Stimulated activated CD4-positive, alpha-beta T cell treated with anti-CD3 and anti-CD28 coated beads, Interleukin-1b, Interleukin-23, amount 100 ng/mL, for 4 hours (primary cell): ENCODE measurements around the gene DCX.

Experiments
- DNase-seq, 2 donors: peaks; one replicate each; pipeline ENCODE4 v3.0.0-alpha.2; 2020; ENCODE audit warnings: low read depth in 2 of 2

The DCX gene

DNA sequence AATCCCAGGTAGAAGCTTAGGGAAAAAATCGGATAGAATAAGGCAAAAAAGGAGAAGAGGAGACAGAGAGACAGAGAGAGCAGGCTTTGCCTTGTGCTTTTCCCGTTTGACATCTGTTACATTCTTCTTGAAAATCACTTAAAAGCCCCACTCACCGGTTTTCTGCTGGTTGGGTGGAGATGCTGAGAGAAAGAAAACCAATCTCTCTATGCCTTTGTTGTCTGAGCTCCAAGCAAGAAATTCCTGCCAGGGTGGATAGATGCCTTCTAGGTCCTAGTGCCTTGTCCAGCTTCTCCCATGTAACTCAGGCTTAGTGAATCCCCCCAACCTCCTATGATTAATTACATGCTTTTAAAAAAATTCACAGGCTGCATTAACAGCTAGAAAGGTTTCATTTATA lies at the start of gene DCX:
Gene DCX (minus strand): TSS at position 210 of the 400 bp plus-strand sequence. CDS start 1,794 bp downstream, outside the sequence.
- DNase-seq: no peak

DNA sequence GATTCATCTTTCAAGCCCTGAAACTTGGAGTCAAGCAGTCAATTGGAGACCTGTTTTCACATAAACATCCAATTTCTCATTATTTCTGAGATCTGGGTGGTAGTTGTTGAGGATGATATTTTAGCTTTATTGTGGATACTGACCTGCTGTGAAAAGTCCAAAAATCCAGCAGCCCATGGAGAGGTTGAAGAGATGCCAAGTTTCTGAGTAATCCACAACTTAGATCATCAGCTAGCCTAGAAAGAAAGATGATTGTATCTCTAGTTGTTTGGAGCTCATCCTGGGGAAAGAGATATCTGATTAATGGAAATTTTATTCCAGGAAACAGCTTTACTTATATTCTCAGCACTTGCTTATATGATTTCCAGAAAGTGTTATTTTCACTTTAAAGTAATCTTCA lies 48.6 kb upstream of the DCX start:
- DNase-seq: no peak

GRCh38 chrX:111447298-111447697 lies 35.3 kb upstream of the DCX start:
- no peak for DNase-seq

DNA sequence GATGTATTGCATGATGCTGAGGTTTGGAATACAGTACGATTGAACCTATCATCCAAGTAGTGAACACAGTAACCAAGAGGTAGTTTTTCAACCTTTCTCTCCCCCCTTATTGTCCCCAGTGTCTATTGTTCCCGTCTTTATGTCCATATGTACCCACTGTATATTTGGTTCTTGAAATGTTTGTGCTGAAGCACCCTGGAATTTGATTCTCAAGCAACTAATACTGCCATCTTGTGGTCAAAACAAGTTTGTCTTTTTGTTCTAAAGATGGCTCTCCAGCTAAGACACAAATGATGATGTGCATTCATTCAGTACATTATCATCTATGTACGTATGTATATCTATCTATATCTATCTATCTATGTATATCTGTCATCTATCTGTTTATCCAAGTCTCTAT lies 33.5 kb upstream of the DCX start:
- no peak for DNase-seq

DNA sequence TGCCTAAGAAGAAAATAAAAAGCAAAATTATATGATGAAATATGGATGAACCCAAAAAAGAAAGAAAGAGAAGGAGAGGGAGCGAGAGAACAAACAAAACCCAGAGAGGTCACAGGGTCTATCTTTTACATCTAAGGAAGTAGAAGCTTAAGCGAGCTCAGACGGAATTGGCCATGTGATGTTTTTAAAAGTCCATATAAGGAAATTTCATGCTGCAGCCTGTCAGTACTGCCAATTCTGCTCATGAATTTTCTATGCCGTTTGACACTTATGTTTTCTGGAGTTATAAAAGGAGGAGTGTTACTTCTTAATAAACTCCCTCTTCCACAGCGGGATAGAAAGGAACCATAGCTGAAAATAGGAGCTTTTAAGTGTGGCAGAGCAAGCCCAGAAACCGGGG lies 32.9 kb upstream of the DCX start:
- no peak for DNase-seq

DNA sequence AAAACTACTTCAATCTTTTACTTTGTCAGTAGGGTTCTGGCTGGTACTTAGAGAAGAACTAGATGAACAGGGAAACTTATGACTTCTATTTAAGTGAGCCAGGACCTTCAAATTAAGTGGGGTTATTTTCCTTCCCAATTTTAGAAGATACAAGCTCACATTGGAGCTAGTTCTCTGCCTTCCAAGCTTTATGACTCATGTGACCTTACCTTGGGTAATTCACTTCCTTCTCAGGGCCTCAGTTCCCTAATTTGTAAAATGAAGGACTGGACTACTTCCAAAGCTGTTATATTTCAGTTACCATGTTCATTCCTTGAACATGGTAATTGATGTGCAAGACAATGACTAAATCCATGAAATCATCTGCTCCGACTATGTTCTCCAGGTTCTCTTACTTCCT lies 32.0 kb upstream of the DCX start:
- no peak for DNase-seq

- no peak for DNase-seq
Observed at GRCh38 chrX:111442791-111443190, 30.8 kb upstream of the DCX start.

GRCh38 chrX:111435469-111435868 lies 23.5 kb upstream of the DCX start:
- DNase-seq: no peak

GRCh38 chrX:111431001-111431400 lies 19.0 kb upstream of the DCX start:
- DNase-seq: no peak

GRCh38 chrX:111411557-111411956 lies 435 bp downstream of the DCX start:
- DNase-seq: no peak

- no peak for DNase-seq
Observed at GRCh38 chrX:111410590-111411078, 1.4 kb downstream of the DCX start.

DNA sequence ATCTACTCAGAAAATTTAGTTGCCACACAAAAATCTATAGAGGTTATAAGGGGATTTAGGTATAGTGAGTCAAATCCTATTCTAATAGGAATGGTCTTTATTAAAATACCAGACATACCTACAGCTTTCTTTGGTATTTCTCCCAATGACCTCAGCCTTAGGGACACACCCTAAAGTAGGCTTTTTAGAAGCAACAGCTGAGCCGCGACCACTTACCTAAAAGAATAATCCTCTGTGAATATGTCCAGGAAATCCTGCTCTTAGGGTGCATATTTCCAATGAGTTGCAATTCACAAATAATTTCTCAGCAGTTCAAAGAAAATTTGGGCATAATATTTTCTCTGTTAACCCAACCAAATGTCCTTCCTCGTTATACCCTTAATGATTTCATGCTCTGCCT lies 2.7 kb downstream of the DCX start:
- DNase-seq: no peak

DNA sequence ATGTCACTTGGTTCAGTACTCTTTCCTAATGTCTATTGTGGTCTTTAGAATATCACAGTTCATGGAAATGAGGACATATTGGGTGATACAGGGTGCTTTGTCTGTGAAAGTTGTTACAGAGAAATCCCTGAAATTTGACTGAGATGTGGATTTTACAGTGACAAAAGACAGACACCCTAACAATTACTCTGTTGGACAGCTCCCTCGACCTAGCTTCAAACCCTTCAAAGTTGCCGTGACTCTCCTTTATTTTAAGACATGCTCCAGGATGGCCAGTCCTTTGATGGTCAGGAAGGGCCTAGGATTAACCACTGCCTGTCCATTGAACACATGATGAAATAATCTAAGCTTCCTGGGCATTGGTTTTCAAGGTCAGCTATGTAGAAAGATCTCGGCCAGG lies 4.0 kb downstream of the DCX start:
- no peak for DNase-seq

DNA sequence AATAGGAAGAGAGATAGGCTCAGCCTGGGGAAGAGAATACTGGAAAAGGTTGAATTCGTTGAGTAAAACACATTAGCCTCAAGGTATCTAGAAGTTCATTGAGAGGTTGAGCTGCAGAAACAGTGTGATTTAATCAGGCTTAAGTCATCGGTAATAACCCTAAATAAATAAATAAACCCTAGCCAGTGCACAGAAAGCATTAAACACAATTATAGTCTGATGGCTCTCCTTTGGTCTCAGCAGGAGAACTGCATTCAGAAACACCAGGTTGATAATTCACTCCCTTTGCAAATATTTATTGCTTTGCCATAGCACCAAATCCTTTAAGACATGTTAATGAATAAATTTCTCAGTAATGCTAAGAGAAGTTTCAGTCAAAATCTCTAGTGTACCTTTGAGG lies 9.6 kb downstream of the DCX start:
- no peak for DNase-seq

GRCh38 chrX:111395149-111395548 lies 16.8 kb downstream of the DCX start:
- no peak for DNase-seq

DNA sequence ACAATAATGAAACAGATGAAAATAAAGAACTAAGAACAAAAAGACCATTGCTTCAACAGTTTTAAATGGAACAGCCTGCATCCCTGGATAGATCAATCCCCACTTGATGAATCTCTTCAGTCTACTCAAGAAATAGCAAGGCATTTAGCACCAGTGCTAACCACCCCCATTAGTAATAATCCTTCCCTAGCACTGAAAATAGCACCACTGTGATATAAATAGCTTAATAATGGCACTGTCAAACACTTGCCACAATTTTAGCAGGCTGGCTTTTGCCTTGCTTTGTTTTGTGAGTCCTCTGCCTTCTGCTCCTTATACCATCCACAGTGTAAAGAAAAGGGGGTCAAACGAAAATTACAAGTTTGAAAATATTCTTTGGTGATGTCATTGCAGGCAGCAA lies 17.4 kb downstream of the DCX start:
- DNase-seq: no peak

GRCh38 chrX:111387470-111388070 lies 24.4 kb downstream of the DCX start:
- no peak for DNase-seq

- no peak for DNase-seq
Observed at GRCh38 chrX:111386615-111387233, 25.3 kb downstream of the DCX start.

GRCh38 chrX:111386077-111386476 lies 25.9 kb downstream of the DCX start:
- DNase-seq: no peak

DNA sequence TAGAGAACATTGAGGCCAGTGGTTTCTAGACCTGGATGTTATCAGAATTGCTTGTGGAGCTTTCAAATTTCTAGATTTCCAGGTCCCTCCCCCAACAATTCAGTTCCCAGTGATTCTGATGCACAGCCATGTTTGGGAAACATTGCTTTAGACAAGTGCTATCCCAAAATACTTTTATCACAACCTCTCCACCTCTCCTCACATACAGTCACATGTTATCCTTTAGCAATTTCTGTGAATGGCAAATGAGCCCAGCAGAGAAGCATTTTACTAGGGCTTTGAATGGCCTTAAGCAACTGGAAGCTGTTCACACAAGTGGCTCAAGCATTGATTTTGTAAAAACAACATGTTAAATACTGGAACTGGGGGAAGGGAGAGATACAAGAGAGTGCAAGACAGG lies 29.7 kb downstream of the DCX start:
- no peak for DNase-seq

GRCh38 chrX:111376897-111377578 lies 35.0 kb downstream of the DCX start:
- DNase-seq: no peak

- DNase-seq: no peak
Observed at GRCh38 chrX:111376486-111376885, 35.5 kb downstream of the DCX start.

DNA sequence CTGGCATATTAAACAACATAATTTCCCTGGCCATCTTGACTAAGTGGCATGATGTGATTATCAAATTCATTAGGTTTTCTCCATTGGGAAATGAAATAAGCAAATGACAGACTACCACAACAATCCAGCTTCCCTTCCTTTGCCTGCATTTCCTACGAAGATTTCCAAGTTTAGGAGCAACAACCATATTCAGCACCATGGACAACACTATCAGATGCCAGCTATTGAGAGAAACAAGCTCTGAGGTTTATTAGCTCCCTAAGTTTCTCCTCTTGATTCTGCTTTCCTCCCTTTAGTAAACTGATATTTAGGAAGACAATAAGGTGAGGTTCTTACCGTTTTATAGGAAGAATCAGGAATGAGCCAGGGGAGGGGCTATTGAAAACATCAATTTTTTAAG lies 36.2 kb downstream of the DCX start:
- DNase-seq: no peak
